ENCODE data around the gene COX6B2.

- no peak for TF ChIP-seq POLR2AphosphoS5 (IDR thresholded peaks at IDR 0.05; ENCODE audit: borderline replicate concordance, low read depth, low read length)
- TF ChIP-seq EZH2 (IDR thresholded peaks at IDR 0.05): no peak
Observed at GRCh38 chr19:55353356-55353802, 1.1 kb downstream of the COX6B2 start.

Measured in SK-N-MC (cell line).